KMS-11 (cell line): Measurements from ENCODE around the gene CCL22.
"Not testable (repeated sequence)": the region's sequence is repeated elsewhere in the genome, so short reads cannot be mapped to it uniquely, and the experiment has no call there.

Experiments used
- H2AFZ ChIP-seq: fragments of 200-600 bp; sonication (generic); 2 replicates; pipeline ENCODE4 v1.6.1; 2016; ENCODE audit warnings: antibody characterized with exemption, mixed run types, low read depth
- H3K27ac ChIP-seq: fragments of 200-600 bp; sonication (generic); 2 replicates; pipeline ENCODE4 v1.6.1; 2016; ENCODE audit warnings: mild to moderate bottlenecking, mixed run types
- H3K27me3 ChIP-seq: fragments of 200-600 bp; sonication (generic); 2 replicates; pipeline ENCODE4 v1.6.1; 2017; ENCODE audit warnings: mild to moderate bottlenecking, low read depth, mixed run types, moderate library complexity; ENCODE audit not compliant: insufficient read depth
- H3K36me3 ChIP-seq: fragments of 200-600 bp; sonication (generic); 2 replicates; pipeline ENCODE4 v1.6.1; 2017; ENCODE audit warnings: mild to moderate bottlenecking, mixed run types; ENCODE audit not compliant: insufficient read depth
- H3K4me1 ChIP-seq: fragments of 200-600 bp; sonication (generic); 2 replicates; pipeline ENCODE4 v1.6.1; 2016; ENCODE audit warnings: mild to moderate bottlenecking, low read depth, mixed run types; ENCODE audit not compliant: poor library complexity, severe bottlenecking
- H3K4me2 ChIP-seq: fragments of 200-600 bp; sonication (generic); 2 replicates; pipeline ENCODE4 v1.7.0; 2016; ENCODE audit warnings: mild to moderate bottlenecking, mixed run types
- H3K4me3 ChIP-seq: fragments of 200-600 bp; sonication (generic); IDR thresholded peaks from 2 replicates; pipeline ENCODE4 v1.6.1; 2017; ENCODE audit warnings: low read depth, low read length, mixed read lengths; ENCODE audit not compliant: insufficient read depth
- H3K79me2 ChIP-seq: fragments of 200-600 bp; sonication (generic); 2 replicates; pipeline ENCODE4 v1.6.1; 2016; ENCODE audit warnings: low read depth, mixed run types; ENCODE audit not compliant: insufficient read depth
- H3K9ac ChIP-seq: fragments of 200-600 bp; sonication (generic); 2 replicates; pipeline ENCODE4 v1.6.1; 2016; ENCODE audit warnings: mild to moderate bottlenecking, mixed run types
- H4K20me1 ChIP-seq: fragments of 200-600 bp; sonication (generic); 2 replicates; pipeline ENCODE4 v1.6.1; 2016; ENCODE audit warnings: mild to moderate bottlenecking, mixed run types; ENCODE audit not compliant: insufficient read depth
- TF ChIP-seq, protein P1 (sequence below): fragments of 200-600 bp; sonication (generic); conservative IDR thresholded peaks from 2 replicates; pipeline ENCODE4 v1.6.1; 2017; ENCODE audit warnings: low read depth, mild to moderate bottlenecking, antibody characterized with exemption, low read length, moderate library complexity, mixed read lengths

CCL22 gene

DNA sequence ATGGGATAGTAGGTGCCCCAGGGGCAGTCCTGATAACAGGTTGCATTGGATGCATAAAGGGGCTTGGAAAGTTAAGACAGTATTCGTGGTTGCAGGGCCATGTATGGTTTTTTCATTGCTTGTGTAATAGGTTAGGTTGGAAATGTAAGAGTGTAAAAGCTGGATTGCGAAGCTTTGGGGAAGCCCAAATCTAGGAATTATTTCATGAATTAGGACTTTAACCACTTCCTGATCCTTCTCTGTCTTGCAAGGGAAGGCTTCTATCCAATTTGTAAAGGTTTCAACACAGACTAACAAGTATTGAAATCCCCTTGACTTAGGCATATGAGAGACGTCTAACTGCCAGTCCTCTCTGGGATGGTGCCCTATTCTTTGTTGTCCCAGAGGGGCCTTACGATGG lies 38.2 kb downstream of the CCL22 start:
- no peaks in the 10 kb centered on the region for H3K4me1 ChIP-seq
- H3K4me3 ChIP-seq, result no peak overlapping the region
- no peaks in the 10 kb centered on the region for H3K36me3 ChIP-seq
- H2AFZ ChIP-seq, result no peak overlapping the region
- TF ChIP-seq, protein P1, sequence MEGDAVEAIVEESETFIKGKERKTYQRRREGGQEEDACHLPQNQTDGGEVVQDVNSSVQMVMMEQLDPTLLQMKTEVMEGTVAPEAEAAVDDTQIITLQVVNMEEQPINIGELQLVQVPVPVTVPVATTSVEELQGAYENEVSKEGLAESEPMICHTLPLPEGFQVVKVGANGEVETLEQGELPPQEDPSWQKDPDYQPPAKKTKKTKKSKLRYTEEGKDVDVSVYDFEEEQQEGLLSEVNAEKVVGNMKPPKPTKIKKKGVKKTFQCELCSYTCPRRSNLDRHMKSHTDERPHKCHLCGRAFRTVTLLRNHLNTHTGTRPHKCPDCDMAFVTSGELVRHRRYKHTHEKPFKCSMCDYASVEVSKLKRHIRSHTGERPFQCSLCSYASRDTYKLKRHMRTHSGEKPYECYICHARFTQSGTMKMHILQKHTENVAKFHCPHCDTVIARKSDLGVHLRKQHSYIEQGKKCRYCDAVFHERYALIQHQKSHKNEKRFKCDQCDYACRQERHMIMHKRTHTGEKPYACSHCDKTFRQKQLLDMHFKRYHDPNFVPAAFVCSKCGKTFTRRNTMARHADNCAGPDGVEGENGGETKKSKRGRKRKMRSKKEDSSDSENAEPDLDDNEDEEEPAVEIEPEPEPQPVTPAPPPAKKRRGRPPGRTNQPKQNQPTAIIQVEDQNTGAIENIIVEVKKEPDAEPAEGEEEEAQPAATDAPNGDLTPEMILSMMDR, result no peak
- no peak overlapping the region for H3K27ac ChIP-seq
- H3K79me2 ChIP-seq, result no peaks in the 10 kb centered on the region
- no peak overlapping the region for H3K9ac ChIP-seq
- no peaks in the 10 kb centered on the region for H4K20me1 ChIP-seq
- H3K4me2 ChIP-seq, result no peak overlapping the region
- H3K27me3 ChIP-seq, result no peaks in the 10 kb centered on the region

DNA sequence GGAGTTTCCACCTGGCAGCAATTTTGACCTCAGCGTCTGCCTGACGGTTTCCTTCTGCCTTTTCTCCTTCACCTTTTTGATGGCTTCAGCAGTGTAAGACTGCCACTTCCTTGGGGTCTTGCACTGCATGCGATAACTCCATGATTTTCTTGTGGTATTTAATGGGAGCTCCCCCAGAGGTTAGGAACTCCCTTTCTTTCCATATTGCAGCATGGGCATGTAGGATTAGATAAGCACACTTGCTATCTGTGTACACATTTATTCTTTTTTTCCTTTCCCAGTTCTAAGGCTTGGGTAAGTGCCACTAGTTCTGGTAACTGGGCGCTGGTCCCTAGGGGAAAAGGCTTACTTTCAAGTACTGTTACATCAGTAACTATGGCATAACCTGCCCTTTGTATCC lies 38.9 kb downstream of the CCL22 start:
- H3K79me2 ChIP-seq, H3K4me3 ChIP-seq, H3K36me3 ChIP-seq, H2AFZ ChIP-seq, H3K27me3 ChIP-seq, H3K9ac ChIP-seq, H4K20me1 ChIP-seq, H3K4me2 ChIP-seq, H3K4me1 ChIP-seq, H3K27ac ChIP-seq: not testable (repeated sequence)

DNA sequence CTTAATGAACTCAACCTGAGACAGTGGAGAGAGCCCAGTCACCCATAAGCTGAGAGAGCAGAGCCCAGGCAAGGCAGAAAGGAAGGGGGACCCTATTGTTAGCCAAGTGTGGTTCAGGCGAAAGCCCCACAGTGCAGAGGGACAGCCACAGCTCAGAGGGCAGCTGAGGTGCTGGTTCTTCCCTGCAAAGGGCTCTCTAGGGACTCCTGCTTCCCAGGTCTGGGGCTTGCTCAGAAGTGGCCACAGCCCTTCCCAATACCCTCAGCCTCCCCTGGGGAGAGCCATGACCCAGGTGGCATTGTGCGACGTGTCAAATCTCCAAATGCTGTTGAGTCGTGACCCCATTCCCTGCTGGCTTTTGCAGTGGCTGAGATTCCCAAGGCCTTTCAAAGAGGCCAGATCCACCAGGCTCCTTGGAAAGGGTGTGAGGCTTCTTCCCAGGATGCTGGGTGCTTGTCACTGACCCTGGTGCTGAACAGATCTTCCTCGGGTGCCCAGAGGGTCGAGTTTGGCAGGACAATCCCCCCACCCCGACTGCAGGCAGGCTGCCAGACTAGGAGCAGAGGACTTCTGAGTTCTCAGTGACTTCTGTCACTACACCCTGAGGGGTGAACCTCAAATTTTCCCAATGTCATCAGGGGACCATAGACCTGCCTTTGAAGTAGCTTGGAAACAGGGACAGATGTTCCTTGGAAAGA lies 43.5 kb downstream of the CCL22 start:
- Histone ChIP-seq H3K27me3 (0 out of 2 replicates have a peak, but pooled peaks cover 2% of the 10 kb centered on the region), H4K20me1 (no peaks in the 10 kb centered on the region), H3K36me3 (no peaks in the 10 kb centered on the region), H3K4me3 (no peak overlapping the region), H3K4me2 (no peak overlapping the region), H2AFZ (no peak overlapping the region), H3K27ac (no peak overlapping the region), H3K4me1 (no peaks in the 10 kb centered on the region), H3K9ac (no peak overlapping the region), H3K79me2 (no peaks in the 10 kb centered on the region)
- TF ChIP-seq, protein P1, result no peak

DNA sequence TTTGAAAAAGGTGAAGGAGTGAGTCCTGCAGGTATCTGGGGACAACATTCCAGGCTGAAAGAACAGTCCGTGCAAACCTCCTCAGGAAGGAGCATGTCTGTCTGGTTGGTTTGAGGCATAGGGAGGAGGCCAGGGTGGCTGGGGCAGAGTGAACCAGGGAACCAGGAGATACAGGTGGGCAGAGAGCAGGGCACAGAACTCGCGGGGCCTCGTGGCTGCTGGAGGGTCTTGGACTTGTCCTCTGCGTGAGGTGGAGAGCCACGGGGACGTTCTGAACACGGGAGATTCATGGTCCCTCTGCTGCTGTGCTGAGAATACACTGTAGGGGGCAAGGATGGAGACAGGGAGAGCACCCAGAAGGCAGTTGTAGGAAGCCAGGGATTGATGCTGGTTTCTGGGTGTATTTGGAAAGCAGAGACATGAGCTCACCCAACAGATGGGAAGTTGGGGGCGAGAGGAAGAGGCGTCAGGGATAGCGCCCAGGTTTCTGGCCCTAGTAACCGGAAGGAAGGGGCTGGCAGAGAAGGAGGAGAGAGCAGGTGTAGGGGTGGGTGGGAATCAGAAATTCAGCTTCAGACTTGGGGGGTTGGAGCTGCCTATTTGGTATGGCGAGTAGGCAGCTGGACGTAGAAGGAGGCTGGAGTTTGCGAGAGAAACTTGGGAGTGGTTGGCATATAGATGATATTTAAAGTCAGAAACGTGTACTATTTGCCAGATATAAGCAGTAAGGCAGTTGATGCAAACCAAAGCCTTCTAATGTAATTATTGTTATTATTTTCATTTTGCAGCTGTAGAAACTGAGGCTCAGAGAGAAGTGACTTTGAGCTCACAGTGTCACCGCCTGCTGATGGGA lies 45.6 kb downstream of the CCL22 start, which contains the start of gene CCL17:
CCL17 (plus strand) TSS at position 803 of the 853 bp plus-strand sequence. CDS start 9,166 bp downstream, outside the sequence.
- no peak within 1 kb of the TSS for H3K27ac ChIP-seq
- no peak within 1 kb of the TSS for H2AFZ ChIP-seq
- H3K4me3 ChIP-seq, result no peak within 1 kb of the TSS
- H3K27me3 ChIP-seq, result 0 out of 2 replicates have a peak, but pooled peaks cover 2% of the 10 kb centered on the region
- H3K4me2 ChIP-seq, result no peak within 1 kb of the TSS
- no peaks in the 10 kb centered on the region for H3K4me1 ChIP-seq
- no peaks in the 10 kb centered on the region for H4K20me1 ChIP-seq
- TF ChIP-seq, protein P1, result no peak
- no peaks in the 10 kb centered on the region for H3K79me2 ChIP-seq
- H3K9ac ChIP-seq, result no peak within 1 kb of the TSS
- no peaks in the 10 kb centered on the region for H3K36me3 ChIP-seq

DNA sequence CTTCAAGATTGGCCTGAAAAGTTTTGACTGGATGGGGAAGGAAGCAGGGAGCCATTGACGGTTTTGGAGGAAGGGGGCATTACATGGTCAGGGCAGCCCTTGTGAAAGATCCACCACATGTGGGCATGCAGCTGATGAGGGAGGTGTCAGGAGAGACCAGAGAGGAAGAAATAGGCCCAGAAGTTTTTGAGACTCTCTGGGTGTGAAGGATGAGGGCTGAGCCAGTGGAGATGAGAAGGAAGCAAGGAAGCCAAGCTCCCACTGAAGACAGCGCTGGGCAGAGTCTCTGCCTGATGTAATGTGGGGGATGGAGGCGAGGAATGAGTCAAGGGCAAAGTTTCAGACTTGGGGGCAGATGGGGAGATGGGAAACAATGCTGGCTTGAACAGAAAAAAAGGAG lies 46.5 kb downstream of the CCL22 start:
- Histone ChIP-seq H4K20me1 (no peaks in the 10 kb centered on the region), H3K27me3 (peaks cover 2% of the 10 kb centered on the region; the same call in 1 of the 2 replicates), H3K36me3 (no peaks in the 10 kb centered on the region), H2AFZ (no peak overlapping the region), H3K27ac (no peak overlapping the region), H3K4me1 (no peaks in the 10 kb centered on the region), H3K9ac (no peak overlapping the region), H3K4me3 (no peak overlapping the region), H3K79me2 (no peaks in the 10 kb centered on the region), H3K4me2 (no peak overlapping the region)
- TF ChIP-seq, protein P1, result no peak
